Measurements from ENCODE around the gene RAX2.
"Not testable (repeated sequence)": the region's sequence is repeated elsewhere in the genome, so short reads cannot be mapped to it uniquely, and the experiment has no call there.

RAX2 gene

DNA sequence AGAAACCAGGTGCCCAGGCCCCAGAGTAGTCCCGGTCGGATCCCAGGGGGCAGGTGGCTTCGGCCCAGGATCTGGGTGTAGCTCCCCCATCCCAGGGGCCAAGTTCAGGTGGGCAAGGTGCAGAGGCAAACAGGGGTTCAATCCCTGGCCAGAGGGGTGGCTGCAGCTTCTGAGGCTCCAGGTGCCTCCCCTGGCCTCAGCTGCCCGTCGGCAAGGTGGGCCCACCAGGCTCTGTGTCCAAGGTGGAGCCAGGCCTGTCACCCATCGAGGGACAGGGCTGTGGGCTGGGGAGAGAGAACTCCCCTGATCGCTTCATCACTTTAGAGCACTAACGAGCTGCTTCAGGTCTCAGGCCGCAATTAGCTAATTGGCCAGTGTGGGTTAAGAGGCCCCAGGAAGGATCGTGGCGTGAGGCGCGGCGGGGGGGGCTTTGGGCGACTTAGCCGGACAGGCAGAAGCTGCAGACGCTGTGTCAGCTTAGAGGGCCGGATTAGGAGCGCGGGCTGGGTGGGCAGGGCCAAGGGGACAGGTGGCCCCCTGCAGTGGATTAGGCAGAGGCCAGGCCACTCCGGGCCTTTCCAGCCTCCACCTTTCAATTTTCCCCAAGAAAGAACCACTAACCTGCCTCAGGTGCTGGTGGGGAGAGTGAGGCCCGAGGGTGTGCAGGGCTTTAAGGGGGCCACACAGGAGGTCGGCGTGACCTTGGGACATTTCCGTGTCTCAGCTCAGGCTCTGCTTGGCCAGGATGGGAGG is 2.8 kb upstream of the RAX2 start:
- no peak for DNase-seq (ENCODE audit: low read depth)
- Histone ChIP-seq H3K9me3 (ENCODE audit: control insufficient read depth, low read length) (no peaks in the 10 kb centered on the region), H3K4me3 (ENCODE audit: low read length) (no peak overlapping the region), H3K9ac (ENCODE audit: low read length) (no peak overlapping the region), H3K27me3 (replicated peaks; ENCODE audit: control insufficient read depth, insufficient read depth, low read length) (peaks cover 16% of the 10 kb centered on the region), H3K36me3 (ENCODE audit: control insufficient read depth, insufficient read depth, low read length, severe bottlenecking) (no peaks in the 10 kb centered on the region), H3K4me1 (ENCODE audit: control insufficient read depth, insufficient read depth, low read length) (no peaks in the 10 kb centered on the region)

DNA sequence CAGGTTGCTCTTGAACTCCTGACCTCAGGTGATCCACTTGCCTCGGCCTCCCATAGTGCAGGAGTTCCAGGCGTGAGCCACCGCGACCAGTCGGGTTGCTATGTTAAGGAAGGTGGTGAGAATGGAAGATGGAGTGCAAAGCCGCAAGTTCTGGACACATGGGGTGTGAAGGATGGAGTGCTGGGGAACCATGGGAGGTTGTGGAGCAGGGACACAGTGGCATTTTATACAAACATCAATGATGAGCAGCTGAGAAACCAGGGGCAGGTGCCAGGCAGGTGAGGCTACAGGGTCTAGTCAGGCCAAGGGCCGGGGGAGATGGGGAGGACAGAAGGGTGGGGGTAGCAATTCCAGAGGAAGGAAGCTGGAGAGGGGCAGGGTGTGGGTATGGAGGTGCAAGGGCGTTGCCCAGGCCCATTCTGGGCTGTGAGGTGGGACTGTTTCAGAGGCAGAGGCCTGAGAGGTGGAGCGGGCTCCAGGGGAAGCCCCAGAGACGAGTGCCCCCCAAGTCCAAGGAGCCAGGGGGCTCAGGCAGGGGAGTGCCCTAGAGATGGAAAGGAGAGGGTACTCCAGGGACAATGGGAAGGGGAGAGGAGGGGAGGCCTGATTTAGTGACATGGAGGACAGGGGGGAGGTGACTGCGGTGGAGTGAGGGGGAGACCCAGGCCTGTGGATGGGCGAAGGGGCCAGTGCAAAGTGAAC is 1.9 kb upstream of the RAX2 start:
- no peak overlapping the region for H3K4me3 ChIP-seq (ENCODE audit: low read length)
- no peak overlapping the region for H3K9ac ChIP-seq (ENCODE audit: low read length)
- H3K4me1 ChIP-seq (ENCODE audit: control insufficient read depth, insufficient read depth, low read length): no peaks in the 10 kb centered on the region
- H3K9me3 ChIP-seq (ENCODE audit: control insufficient read depth, low read length): no peaks in the 10 kb centered on the region
- no peaks in the 10 kb centered on the region for H3K36me3 ChIP-seq (ENCODE audit: control insufficient read depth, insufficient read depth, low read length, severe bottlenecking)
- no peak for DNase-seq (ENCODE audit: low read depth)
- peaks cover 16% of the 10 kb centered on the region for H3K27me3 ChIP-seq (replicated peaks; ENCODE audit: control insufficient read depth, insufficient read depth, low read length)

DNA sequence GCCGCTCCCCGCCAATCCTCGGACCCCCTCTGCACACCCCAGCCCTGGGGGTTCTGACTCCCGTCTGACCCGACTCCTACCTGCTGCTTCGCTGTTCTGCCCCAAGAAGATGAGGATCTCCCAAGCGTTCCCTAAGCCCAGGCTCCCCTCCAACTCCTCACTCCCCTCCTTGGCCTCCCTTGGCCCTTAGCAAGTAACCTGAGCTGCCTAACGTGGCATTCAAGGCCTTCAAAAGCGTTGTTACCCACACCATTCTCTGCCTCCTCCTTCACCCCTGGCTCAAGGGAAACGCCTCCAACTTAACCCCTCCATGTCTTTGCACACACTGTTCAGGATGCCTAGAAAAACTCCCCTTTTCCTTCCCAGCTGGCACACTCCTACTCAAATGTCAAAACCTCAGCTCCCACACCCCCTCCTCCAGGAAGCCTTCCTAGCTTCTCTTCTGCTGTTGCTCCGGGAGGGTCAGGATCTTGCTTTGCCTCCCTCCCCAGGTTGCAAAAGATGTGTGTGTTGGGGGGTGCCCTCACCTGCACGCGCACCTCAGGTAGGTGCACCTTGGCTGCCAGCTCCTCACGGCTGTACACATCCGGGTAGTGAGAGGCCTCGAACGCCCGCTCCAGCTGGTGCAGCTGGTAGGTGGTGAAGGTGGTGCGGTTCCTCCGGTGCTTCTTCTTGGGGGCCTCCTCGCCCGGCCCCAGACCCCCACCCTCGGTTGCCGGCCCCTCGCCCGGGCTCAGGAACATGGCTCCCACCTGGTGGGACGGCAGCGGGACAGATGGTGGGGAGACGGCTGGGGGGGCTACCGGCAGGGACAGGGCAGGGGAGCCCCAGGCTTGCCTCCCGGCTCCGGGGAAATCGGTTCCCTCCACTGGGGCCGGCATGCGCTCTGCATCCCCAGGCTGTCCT is 775 bp downstream of the RAX2 start:
- H3K9me3 ChIP-seq (ENCODE audit: control insufficient read depth, low read length): no peaks in the 10 kb centered on the region

GRCh38 chr19:3770136-3770999 is 1.7 kb downstream of the RAX2 start:
- Histone ChIP-seq H3K36me3 (ENCODE audit: control insufficient read depth, insufficient read depth, low read length, severe bottlenecking) (peaks cover 15% of the 10 kb centered on the region), H3K9ac (ENCODE audit: low read length) (no peak overlapping the region), H3K9me3 (ENCODE audit: control insufficient read depth, low read length) (no peaks in the 10 kb centered on the region), H3K4me3 (ENCODE audit: low read length) (no peak overlapping the region), H3K27me3 (replicated peaks; ENCODE audit: control insufficient read depth, insufficient read depth, low read length) (peaks cover 13% of the 10 kb centered on the region), H3K4me1 (ENCODE audit: control insufficient read depth, insufficient read depth, low read length) (no peaks in the 10 kb centered on the region)
- DNase-seq (ENCODE audit: low read depth): no peak

More for the DNA sequence above, 775 bp downstream of the RAX2 start:
- peaks cover 16% of the 10 kb centered on the region for H3K27me3 ChIP-seq (replicated peaks; ENCODE audit: control insufficient read depth, insufficient read depth, low read length)
- no peaks in the 10 kb centered on the region for H3K4me1 ChIP-seq (ENCODE audit: control insufficient read depth, insufficient read depth, low read length)
- H3K9ac ChIP-seq (ENCODE audit: low read length): no peak overlapping the region
- DNase-seq (ENCODE audit: low read depth): no peak
- H3K36me3 ChIP-seq (ENCODE audit: control insufficient read depth, insufficient read depth, low read length, severe bottlenecking): peaks cover 14% of the 10 kb centered on the region
- H3K4me3 ChIP-seq (ENCODE audit: low read length): no peak overlapping the region

GRCh38 chr19:3769494-3769893 is 2.5 kb downstream of the RAX2 start:
- Histone ChIP-seq H3K4me1 (ENCODE audit: control insufficient read depth, insufficient read depth, low read length) (no peaks in the 10 kb centered on the region), H3K27me3 (replicated peaks; ENCODE audit: control insufficient read depth, insufficient read depth, low read length) (peaks cover 12% of the 10 kb centered on the region), H3K4me3 (ENCODE audit: low read length) (no peak overlapping the region), H3K9me3 (ENCODE audit: control insufficient read depth, low read length) (no peaks in the 10 kb centered on the region), H3K36me3 (ENCODE audit: control insufficient read depth, insufficient read depth, low read length, severe bottlenecking) (peaks cover 19% of the 10 kb centered on the region), H3K9ac (ENCODE audit: low read length) (no peak overlapping the region)
- no peak for DNase-seq (ENCODE audit: low read depth)

- H3K4me3 ChIP-seq (ENCODE audit: low read length): no peak overlapping the region
- no peak overlapping the region for H3K9ac ChIP-seq (ENCODE audit: low read length)
- peaks cover 9% of the 10 kb centered on the region for H3K27me3 ChIP-seq (replicated peaks; ENCODE audit: control insufficient read depth, insufficient read depth, low read length)
- H3K36me3 ChIP-seq (ENCODE audit: control insufficient read depth, insufficient read depth, low read length, severe bottlenecking): peaks cover 19% of the 10 kb centered on the region
- no peaks in the 10 kb centered on the region for H3K9me3 ChIP-seq (ENCODE audit: control insufficient read depth, low read length)
- no peak for DNase-seq (ENCODE audit: low read depth)
- H3K4me1 ChIP-seq (ENCODE audit: control insufficient read depth, insufficient read depth, low read length): no peaks in the 10 kb centered on the region
Measured at GRCh38 chr19:3768748-3769099, 3.3 kb downstream of the RAX2 start.

GRCh38 chr19:3768015-3768747 is 3.8 kb downstream of the RAX2 start:
- no peak for DNase-seq (ENCODE audit: low read depth)
- Histone ChIP-seq H3K4me3 (ENCODE audit: low read length) (no peak overlapping the region), H3K27me3 (replicated peaks; ENCODE audit: control insufficient read depth, insufficient read depth, low read length) (peaks cover 8% of the 10 kb centered on the region), H3K9ac (ENCODE audit: low read length) (no peak overlapping the region), H3K4me1 (ENCODE audit: control insufficient read depth, insufficient read depth, low read length) (peaks cover 3% of the 10 kb centered on the region), H3K36me3 (ENCODE audit: control insufficient read depth, insufficient read depth, low read length, severe bottlenecking) (peaks cover 19% of the 10 kb centered on the region), H3K9me3 (ENCODE audit: control insufficient read depth, low read length) (no peaks in the 10 kb centered on the region)

- no peak for DNase-seq (ENCODE audit: low read depth)
- H3K36me3 ChIP-seq (ENCODE audit: control insufficient read depth, insufficient read depth, low read length, severe bottlenecking): peaks cover 19% of the 10 kb centered on the region
- no peak overlapping the region for H3K4me3 ChIP-seq (ENCODE audit: low read length)
- peaks cover 8% of the 10 kb centered on the region for H3K27me3 ChIP-seq (replicated peaks; ENCODE audit: control insufficient read depth, insufficient read depth, low read length)
- H3K9ac ChIP-seq (ENCODE audit: low read length): no peak overlapping the region
- H3K4me1 ChIP-seq (ENCODE audit: control insufficient read depth, insufficient read depth, low read length): peaks cover 5% of the 10 kb centered on the region
- H3K9me3 ChIP-seq (ENCODE audit: control insufficient read depth, low read length): no peaks in the 10 kb centered on the region
Measured at GRCh38 chr19:3767050-3767449, 5.0 kb downstream of the RAX2 start.

- Histone ChIP-seq H3K36me3 (ENCODE audit: control insufficient read depth, insufficient read depth, low read length, severe bottlenecking) (peaks cover 19% of the 10 kb centered on the region), H3K9ac (ENCODE audit: low read length) (no peak overlapping the region), H3K9me3 (ENCODE audit: control insufficient read depth, low read length) (no peaks in the 10 kb centered on the region), H3K4me3 (ENCODE audit: low read length) (no peak overlapping the region), H3K4me1 (ENCODE audit: control insufficient read depth, insufficient read depth, low read length) (peaks cover 5% of the 10 kb centered on the region), H3K27me3 (replicated peaks; ENCODE audit: control insufficient read depth, insufficient read depth, low read length) (peaks cover 6% of the 10 kb centered on the region)
- no peak for DNase-seq (ENCODE audit: low read depth)
Measured at GRCh38 chr19:3766520-3766919, 5.5 kb downstream of the RAX2 start.

- H3K36me3 ChIP-seq (ENCODE audit: control insufficient read depth, insufficient read depth, low read length, severe bottlenecking): peaks cover 19% of the 10 kb centered on the region
- H3K4me3 ChIP-seq (ENCODE audit: low read length); H3K9me3 ChIP-seq (ENCODE audit: control insufficient read depth, low read length); H3K27me3 ChIP-seq (replicated peaks; ENCODE audit: control insufficient read depth, insufficient read depth, low read length); DNase-seq (ENCODE audit: low read depth); H3K9ac ChIP-seq (ENCODE audit: low read length); H3K4me1 ChIP-seq (ENCODE audit: control insufficient read depth, insufficient read depth, low read length): not testable (repeated sequence)
Measured at GRCh38 chr19:3765757-3766156, 6.3 kb downstream of the RAX2 start.

Measured in adipocyte (in vitro differentiated cells).